Measurements from ENCODE around the gene MND1. TPM values are rescaled to one million over a fixed set of nuclear protein-coding genes. Genes with fewer than 3 reads are reported as not detected.

Gene MND1
- total RNA-seq, 4 donors from 2014 or later = 0.49 to 2.4 TPM; not detected in 2

- no peak for DNase-seq (ENCODE audit: low spot score in 2 of 2)
- WGBS, 2 donors = 87 to 98% methylated on average over 1 of the region's 1 CpG
- no peak overlapping the region for H3K4me3 ChIP-seq (ENCODE audit: low read depth, poor library complexity, severe bottlenecking)
- intact Hi-C loops (cut with DNase I; ENCODE audit: low total_unique reads) = no loop called here
- TF ChIP-seq CTCF (IDR thresholded peaks at IDR 0.05) = no peak
- no peak for TF ChIP-seq POLR2A (IDR thresholded peaks at IDR 0.05)
Measured at GRCh38 chr4:153327247-153327646, 17.2 kb upstream of the MND1 start.

- 90 to 93% methylated on average over 2 of the region's 2 CpGs for WGBS, 2 donors
- DNase-seq (ENCODE audit: low spot score in 2 of 2) = no peak
- intact Hi-C loops (cut with DNase I; ENCODE audit: low total_unique reads) = no loop called here
- no peak for TF ChIP-seq POLR2A (IDR thresholded peaks at IDR 0.05)
- TF ChIP-seq CTCF (IDR thresholded peaks at IDR 0.05) = no peak
- no peak overlapping the region for H3K4me3 ChIP-seq (ENCODE audit: low read depth, poor library complexity, severe bottlenecking)
Measured at GRCh38 chr4:153332936-153333335, 11.6 kb upstream of the MND1 start.

GRCh38 chr4:153333874-153334273, 10.6 kb upstream of the MND1 start:
- no peak overlapping the region for H3K4me3 ChIP-seq (ENCODE audit: low read depth, poor library complexity, severe bottlenecking)
- DNase-seq (ENCODE audit: low spot score in 2 of 2) = no peak
- intact Hi-C loops (cut with DNase I; ENCODE audit: low total_unique reads) = no loop called here
- TF ChIP-seq CTCF (IDR thresholded peaks at IDR 0.05) = no peak
- TF ChIP-seq POLR2A (IDR thresholded peaks at IDR 0.05) = no peak

- no peak overlapping the region for H3K4me3 ChIP-seq (ENCODE audit: low read depth, poor library complexity, severe bottlenecking)
- TF ChIP-seq POLR2A (IDR thresholded peaks at IDR 0.05) = no peak
- TF ChIP-seq CTCF (IDR thresholded peaks at IDR 0.05) = no peak
- intact Hi-C loops (cut with DNase I; ENCODE audit: low total_unique reads) = no loop called here
- 51 to 70% methylated on average over 4 of the region's 4 CpGs for WGBS, 2 donors
- DNase-seq (ENCODE audit: low spot score in 2 of 2) = no peak
Measured at GRCh38 chr4:153335665-153336064, 8.8 kb upstream of the MND1 start.

GRCh38 chr4:153337686-153338085, 6.8 kb upstream of the MND1 start:
- TF ChIP-seq POLR2A (IDR thresholded peaks at IDR 0.05) = no peak
- TF ChIP-seq CTCF (IDR thresholded peaks at IDR 0.05) = no peak
- WGBS, 2 donors = 85 to 86% methylated on average over 4 of the region's 4 CpGs
- intact Hi-C loops (cut with DNase I; ENCODE audit: low total_unique reads) = no loop called here

GRCh38 chr4:153341575-153342090, 2.9 kb upstream of the MND1 start:
- 36 to 48% methylated on average over 5 of the region's 5 CpGs for WGBS, 2 donors
- intact Hi-C loops (cut with DNase I; ENCODE audit: low total_unique reads) = no loop called here
- TF ChIP-seq CTCF (IDR thresholded peaks at IDR 0.05) (no peak), POLR2A (IDR thresholded peaks at IDR 0.05) (no peak)
- no peak overlapping the region for H3K4me3 ChIP-seq (ENCODE audit: low read depth, poor library complexity, severe bottlenecking)
- DNase-seq (ENCODE audit: low spot score in 2 of 2) = no peak

More at GRCh38 chr4:153337686-153338085, 6.8 kb upstream of the MND1 start:
- H3K4me3 ChIP-seq (ENCODE audit: low read depth, poor library complexity, severe bottlenecking) = no peak overlapping the region
- DNase-seq (ENCODE audit: low spot score in 2 of 2) = no peak

All from lower leg skin (tissue), 4 donors.